ENCODE results near the gene RNU6-1. TPM values are rescaled to one million over a fixed set of nuclear protein-coding genes. Genes with fewer than 3 reads are reported as not detected.

RNU6-1 gene
- total and polyA plus RNA-seq, 9 donors, result not detected

DNA sequence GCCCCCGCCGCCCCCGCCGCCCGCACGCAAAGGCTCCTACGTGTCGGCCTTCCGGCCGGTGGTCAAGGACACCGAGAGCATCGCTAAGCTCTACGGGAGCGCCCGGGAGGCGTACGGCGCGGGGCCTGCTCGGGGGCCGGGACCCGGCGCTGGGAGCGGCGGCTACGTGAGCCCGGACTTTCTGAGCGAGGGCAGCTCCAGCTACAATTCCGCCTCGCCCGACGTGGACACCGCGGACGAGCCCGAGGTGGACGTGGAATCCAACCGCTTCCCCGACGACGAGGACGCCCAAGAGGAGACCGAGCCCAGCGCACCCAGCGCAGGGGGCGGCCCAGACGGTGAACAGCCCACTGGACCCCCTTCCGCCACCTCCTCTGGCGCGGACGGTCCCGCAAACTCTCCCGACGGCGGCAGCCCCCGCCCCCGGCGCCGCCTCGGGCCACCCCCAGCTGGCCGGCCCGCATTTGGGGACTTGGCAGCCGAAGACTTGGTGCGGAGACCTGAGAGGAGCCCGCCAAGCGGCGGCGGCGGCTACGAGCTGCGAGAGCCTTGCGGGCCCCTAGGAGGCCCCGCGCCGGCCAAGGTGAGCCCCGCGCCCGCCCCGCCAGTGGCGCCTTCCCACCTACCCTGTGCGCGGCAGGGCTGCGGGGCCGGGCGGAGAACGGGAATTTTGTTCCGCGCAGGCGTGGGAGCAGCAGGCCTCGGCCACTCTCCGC is 12.1 kb downstream of the RNU6-1 start:
- WGBS, 3 donors, result 2 to 4% (median 2%) methylated on average over 44 to 91 of the region's 91 CpGs
- H3K27ac ChIP-seq, result no peak overlapping the region
- no peak for DNase-seq
- H3K36me3 ChIP-seq, result no peaks in the 10 kb centered on the region
- peaks cover 3% of the 10 kb centered on the region for H3K4me1 ChIP-seq (ENCODE audit: insufficient read depth)
- H3K27me3 ChIP-seq, result peaks cover 28% of the 10 kb centered on the region
- H3K9me3 ChIP-seq, result no peaks in the 10 kb centered on the region
- intact Hi-C loops (cut with DNase I), result no loop called here
- TF ChIP-seq POLR2A (IDR thresholded peaks at IDR 0.05) (no peak), EP300 (IDR thresholded peaks at IDR 0.05) (no peak)
- TF ChIP-seq, protein P1, sequence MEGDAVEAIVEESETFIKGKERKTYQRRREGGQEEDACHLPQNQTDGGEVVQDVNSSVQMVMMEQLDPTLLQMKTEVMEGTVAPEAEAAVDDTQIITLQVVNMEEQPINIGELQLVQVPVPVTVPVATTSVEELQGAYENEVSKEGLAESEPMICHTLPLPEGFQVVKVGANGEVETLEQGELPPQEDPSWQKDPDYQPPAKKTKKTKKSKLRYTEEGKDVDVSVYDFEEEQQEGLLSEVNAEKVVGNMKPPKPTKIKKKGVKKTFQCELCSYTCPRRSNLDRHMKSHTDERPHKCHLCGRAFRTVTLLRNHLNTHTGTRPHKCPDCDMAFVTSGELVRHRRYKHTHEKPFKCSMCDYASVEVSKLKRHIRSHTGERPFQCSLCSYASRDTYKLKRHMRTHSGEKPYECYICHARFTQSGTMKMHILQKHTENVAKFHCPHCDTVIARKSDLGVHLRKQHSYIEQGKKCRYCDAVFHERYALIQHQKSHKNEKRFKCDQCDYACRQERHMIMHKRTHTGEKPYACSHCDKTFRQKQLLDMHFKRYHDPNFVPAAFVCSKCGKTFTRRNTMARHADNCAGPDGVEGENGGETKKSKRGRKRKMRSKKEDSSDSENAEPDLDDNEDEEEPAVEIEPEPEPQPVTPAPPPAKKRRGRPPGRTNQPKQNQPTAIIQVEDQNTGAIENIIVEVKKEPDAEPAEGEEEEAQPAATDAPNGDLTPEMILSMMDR (IDR thresholded peaks at IDR 0.05), result no peak
- no peak overlapping the region for H3K4me3 ChIP-seq

- peaks cover 36% of the 10 kb centered on the region for H3K27me3 ChIP-seq
- no peak overlapping the region for H3K27ac ChIP-seq
- WGBS, 3 donors, result 4 to 9% (median 7%) methylated on average over 33 to 88 of the region's 88 CpGs
Observed at GRCh38 chr15:67826717-67827561, 12.9 kb downstream of the RNU6-1 start.

GRCh38 chr15:67825881-67826716 is 13.7 kb downstream of the RNU6-1 start:
- DNase-seq, result no peak
- Histone ChIP-seq H3K4me3 (no peak overlapping the region), H3K36me3 (no peaks in the 10 kb centered on the region), H3K9me3 (no peaks in the 10 kb centered on the region), H3K4me1 (ENCODE audit: insufficient read depth) (peaks cover 3% of the 10 kb centered on the region), H3K27me3 (peaks cover 44% of the 10 kb centered on the region), H3K27ac (no peak overlapping the region)
- 7 to 15% (median 11%) methylated on average over 68 to 77 of the region's 77 CpGs for WGBS, 3 donors
- TF ChIP-seq, protein P1 (IDR thresholded peaks at IDR 0.05), result no peak
- no peak for TF ChIP-seq EP300 (IDR thresholded peaks at IDR 0.05)
- no peak for TF ChIP-seq POLR2A (IDR thresholded peaks at IDR 0.05)
- intact Hi-C loops (cut with DNase I), result no loop called here

More at GRCh38 chr15:67826717-67827561, 12.9 kb downstream of the RNU6-1 start:
- DNase-seq, result no peak
- Histone ChIP-seq H3K36me3 (no peaks in the 10 kb centered on the region), H3K9me3 (no peaks in the 10 kb centered on the region), H3K4me1 (ENCODE audit: insufficient read depth) (peaks cover 3% of the 10 kb centered on the region), H3K4me3 (no peak overlapping the region)
- TF ChIP-seq POLR2A (IDR thresholded peaks at IDR 0.05) (no peak), EP300 (IDR thresholded peaks at IDR 0.05) (no peak)
- TF ChIP-seq, protein P1 (IDR thresholded peaks at IDR 0.05), result no peak
- intact Hi-C loops (cut with DNase I), result no loop called here

All from ovary (tissue), 9 donors.